ENCODE results near the gene KLRF1. TPM values are rescaled to one million over a fixed set of nuclear protein-coding genes. Genes with fewer than 3 reads are reported as not detected.

The KLRF1 gene
- total RNA-seq, 1 experiment from 2014 or later, result not detected

- intact Hi-C loops (cut with micrococcal nuclease; ENCODE audit: unreplicated experiment), result no loop called here
- DNase-seq, result no peak
- CTCF ChIA-PET, result no interaction called here
- Mint-ChIP-seq H3K9me3 (ENCODE audit: low read depth, unreplicated experiment) (no peaks in the 10 kb centered on the region), H3K4me1 (ENCODE audit: low read depth, unreplicated experiment) (no peaks in the 10 kb centered on the region), H3K36me3 (ENCODE audit: insufficient read depth, unreplicated experiment) (no peaks in the 10 kb centered on the region), H3K27me3 (ENCODE audit: unreplicated experiment) (no peaks in the 10 kb centered on the region), H3K27ac (ENCODE audit: unreplicated experiment) (no peak overlapping the region), H3K4me3 (ENCODE audit: low read depth, unreplicated experiment) (no peak overlapping the region)
- TF ChIP-seq CTCF (IDR thresholded peaks at IDR 0.05; ENCODE audit: unreplicated experiment), result no peak
- no TSS peak for BruUV-seq (replicated peaks)
Measured at GRCh38 chr12:9856894-9857293, 29.6 kb downstream of the KLRF1 start.

DNA sequence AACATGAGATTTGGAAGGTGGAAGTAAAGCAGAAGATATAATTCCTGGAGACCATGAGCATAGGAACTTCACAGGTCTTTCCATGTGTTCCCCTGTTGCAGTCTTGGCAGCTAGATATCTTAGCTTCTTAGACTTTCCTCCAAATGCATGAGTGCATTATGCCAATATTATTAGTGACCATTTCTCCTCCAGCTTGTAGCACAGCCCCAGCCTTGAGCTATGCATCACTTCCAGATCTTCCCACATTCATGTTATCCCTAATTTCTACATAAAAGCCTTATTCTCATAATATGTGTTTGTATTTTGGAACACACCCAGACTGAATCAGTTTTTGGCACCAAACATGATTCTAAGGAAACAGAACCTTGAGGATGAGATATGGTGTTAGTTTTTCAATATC is 30.9 kb downstream of the KLRF1 start:
- no peak overlapping the region for H3K27ac Mint-ChIP-seq (ENCODE audit: unreplicated experiment)
- intact Hi-C loops (cut with micrococcal nuclease; ENCODE audit: unreplicated experiment), result no loop called here
- H3K36me3 Mint-ChIP-seq (ENCODE audit: insufficient read depth, unreplicated experiment), result no peaks in the 10 kb centered on the region
- no peak overlapping the region for H3K4me3 Mint-ChIP-seq (ENCODE audit: low read depth, unreplicated experiment)
- no peaks in the 10 kb centered on the region for H3K9me3 Mint-ChIP-seq (ENCODE audit: low read depth, unreplicated experiment)
- no peaks in the 10 kb centered on the region for H3K27me3 Mint-ChIP-seq (ENCODE audit: unreplicated experiment)
- TF ChIP-seq CTCF (IDR thresholded peaks at IDR 0.05; ENCODE audit: unreplicated experiment), result no peak
- DNase-seq, result no peak
- CTCF ChIA-PET, result no interaction called here
- H3K4me1 Mint-ChIP-seq (ENCODE audit: low read depth, unreplicated experiment), result no peaks in the 10 kb centered on the region
- BruUV-seq (replicated peaks), result no TSS peak

DNA sequence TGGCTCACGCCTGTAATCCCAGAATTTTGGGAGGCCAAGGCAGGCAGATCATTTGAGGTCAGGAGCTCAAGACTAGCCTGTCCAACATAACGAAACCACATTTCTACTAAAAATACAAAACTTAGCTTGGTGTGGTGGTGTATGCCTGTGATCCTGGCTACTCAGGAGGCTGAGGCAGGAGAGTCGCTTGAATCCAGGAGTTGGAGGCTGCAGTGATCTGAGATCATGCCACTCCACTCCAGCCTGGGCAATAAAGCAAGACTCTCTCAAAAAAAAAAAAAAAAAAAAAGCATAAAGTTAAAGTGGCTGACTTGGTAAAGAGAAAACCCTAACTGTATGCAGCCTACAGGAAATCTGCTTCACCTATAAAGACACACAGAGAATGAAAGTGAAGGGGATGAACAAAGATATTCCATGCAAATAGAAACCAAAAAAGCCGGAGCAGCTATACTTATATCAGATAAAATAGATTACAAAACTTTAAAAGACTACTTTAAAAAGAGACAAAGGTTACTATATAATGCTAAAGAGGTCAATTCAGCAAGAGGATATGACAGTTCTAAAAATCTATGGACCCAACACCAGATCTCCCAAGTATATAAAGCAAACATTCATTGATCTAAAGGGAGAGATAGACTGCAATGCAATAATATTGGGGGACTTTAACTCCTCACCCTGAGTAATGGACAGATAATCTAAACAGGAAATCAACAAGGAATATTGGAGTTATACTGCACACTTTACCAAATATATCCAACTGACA is 37.8 kb downstream of the KLRF1 start:
- peaks cover 6% of the 10 kb centered on the region for H3K4me1 Mint-ChIP-seq (ENCODE audit: low read depth, unreplicated experiment)
- H3K27me3 Mint-ChIP-seq (ENCODE audit: unreplicated experiment), result no peaks in the 10 kb centered on the region
- DNase-seq, result no peak
- intact Hi-C loops (cut with micrococcal nuclease; ENCODE audit: unreplicated experiment), result no loop called here
- H3K9me3 Mint-ChIP-seq (ENCODE audit: low read depth, unreplicated experiment), result no peaks in the 10 kb centered on the region
- no peak overlapping the region for H3K4me3 Mint-ChIP-seq (ENCODE audit: low read depth, unreplicated experiment)
- H3K36me3 Mint-ChIP-seq (ENCODE audit: insufficient read depth, unreplicated experiment), result no peaks in the 10 kb centered on the region
- no TSS peak for BruUV-seq (replicated peaks)
- H3K27ac Mint-ChIP-seq (ENCODE audit: unreplicated experiment), result no peak overlapping the region
- CTCF ChIA-PET, result no interaction called here
- TF ChIP-seq CTCF (IDR thresholded peaks at IDR 0.05; ENCODE audit: unreplicated experiment), result no peak

DNA sequence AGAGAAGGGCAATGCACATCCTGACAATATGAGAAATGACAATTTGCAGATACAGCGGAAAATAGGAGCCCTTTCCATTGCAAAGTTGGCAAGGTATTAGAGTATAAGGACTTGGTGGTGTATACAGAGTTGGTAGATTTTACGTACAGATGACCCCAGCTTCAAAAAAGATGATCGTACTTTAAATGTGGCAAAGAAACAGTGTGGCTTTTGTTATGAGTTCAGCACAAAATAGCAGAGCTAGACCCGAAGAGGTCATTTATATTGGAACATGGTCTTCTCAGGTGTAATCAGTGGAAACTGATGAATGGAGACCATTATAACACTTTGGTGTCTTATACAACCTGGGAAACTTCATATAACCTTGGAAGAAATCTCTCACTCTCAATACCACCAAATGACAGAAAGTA is 39.6 kb downstream of the KLRF1 start:
- H3K27me3 Mint-ChIP-seq (ENCODE audit: unreplicated experiment), result no peaks in the 10 kb centered on the region
- intact Hi-C loops (cut with micrococcal nuclease; ENCODE audit: unreplicated experiment), result no loop called here
- H3K36me3 Mint-ChIP-seq (ENCODE audit: insufficient read depth, unreplicated experiment), result no peaks in the 10 kb centered on the region
- H3K4me3 Mint-ChIP-seq (ENCODE audit: low read depth, unreplicated experiment), result no peak overlapping the region
- CTCF ChIA-PET, result no interaction called here
- no TSS peak for BruUV-seq (replicated peaks)
- no peak overlapping the region for H3K27ac Mint-ChIP-seq (ENCODE audit: unreplicated experiment)
- no peaks in the 10 kb centered on the region for H3K9me3 Mint-ChIP-seq (ENCODE audit: low read depth, unreplicated experiment)
- TF ChIP-seq CTCF (IDR thresholded peaks at IDR 0.05; ENCODE audit: unreplicated experiment), result no peak
- no peak for DNase-seq
- peaks cover 8% of the 10 kb centered on the region for H3K4me1 Mint-ChIP-seq (ENCODE audit: low read depth, unreplicated experiment)
